Prostate gland (tissue), 2 donors: Measurements from ENCODE around the gene UNC119B.

Experiments used
- CTCF ChIP-seq, 4 experiments: fragments of 200-600 bp in 2 of 4; fragments of 450-650 bp in 2 of 4; sonication (generic) in 2 of 4; IDR thresholded peaks; 1 replicate in 3 of 4; 2 replicates in 1 of 4; pipeline ENCODE4 v1.5.1; 2016 to 2019; ENCODE audit warnings: antibody characterized with exemption in 4 of 4, mild to moderate bottlenecking in 2 of 4, moderate library complexity in 2 of 4
- POLR2A ChIP-seq: fragments of 450-650 bp; IDR thresholded peaks from one replicate; pipeline ENCODE4 v1.6.1; 2016; ENCODE audit warnings: antibody characterized with exemption, mild to moderate bottlenecking
- POLR2AphosphoS5 ChIP-seq: sonication (generic); formaldehyde crosslinking; IDR thresholded peaks from one replicate; pipeline ENCODE4 v1.6.1; 2017; ENCODE audit warnings: antibody characterized with exemption

GRCh38 chr12:120698665-120699064 is 11.6 kb upstream of the UNC119B start:
- no peak for TF ChIP-seq POLR2AphosphoS5
- no peak for TF ChIP-seq POLR2A
- TF ChIP-seq CTCF (IDR thresholded peaks at IDR 0.05): no peak
